ENCODE results near the gene CNBP.

CNBP gene

DNA sequence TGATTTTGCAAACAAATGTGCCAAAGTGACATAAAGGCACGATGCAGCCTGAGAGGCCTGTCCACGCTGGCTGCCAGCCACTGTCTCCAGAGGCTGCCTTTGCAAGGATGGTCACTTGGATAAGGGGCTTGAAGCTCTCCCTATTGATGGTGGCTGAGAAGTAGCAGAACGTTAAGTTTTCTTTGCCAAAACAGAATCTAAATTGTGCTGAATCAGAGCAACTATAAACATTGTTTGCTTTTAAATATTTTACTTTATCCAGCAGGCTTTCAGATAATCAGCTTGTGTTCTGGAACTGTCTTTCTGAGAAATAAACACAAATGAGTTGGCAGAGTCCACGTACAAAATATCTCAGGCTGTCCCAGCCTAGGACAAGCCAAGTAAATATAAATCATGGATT is 23.8 kb upstream of the CNBP start:
- no peak overlapping the region for H2BK120ac ChIP-seq (ENCODE audit: low read depth, low read length)
- no peak overlapping the region for H3K23ac ChIP-seq (ENCODE audit: low read depth, low read length, poor library complexity)
- H3K9ac ChIP-seq (ENCODE audit: low read depth, low read length, poor library complexity), result no peak overlapping the region
- H2BK15ac ChIP-seq (ENCODE audit: low read length), result no peak overlapping the region
- H3K4me1 ChIP-seq (ENCODE audit: control insufficient read depth in 2 of 2, insufficient read depth in 1 of 2, low read depth in 1 of 2, low read length in 2 of 2), result no peaks in the 10 kb centered on the region
- H3K4me2 ChIP-seq (ENCODE audit: insufficient read depth, low read length, poor library complexity, severe bottlenecking), result no peak overlapping the region
- no peaks in the 10 kb centered on the region for H3K27me3 ChIP-seq (ENCODE audit: control insufficient read depth in 3 of 3, insufficient read depth in 3 of 3, low read depth in 1 of 3, low read length in 3 of 3)
- no peak overlapping the region for H3K14ac ChIP-seq (ENCODE audit: low read length)
- H3K79me1 ChIP-seq (ENCODE audit: low read depth, low read length), result no peaks in the 10 kb centered on the region
- no CpG with 5 or more reads among the region's 4 CpGs for WGBS, 2 donors (ENCODE audit: extremely low coverage in 2 of 2, insufficient read length in 2 of 2, insufficient replicate concordance in 1 of 2)
- H3K9me3 ChIP-seq (replicated peaks in 1 of 2; ENCODE audit: control insufficient read depth in 2 of 2, insufficient read depth in 1 of 2, low read depth in 1 of 2, low read length in 2 of 2), result no peaks in the 10 kb centered on the region
- no peak overlapping the region for H2BK5ac ChIP-seq (ENCODE audit: low read length)
- H2BK12ac ChIP-seq (ENCODE audit: low read length), result no peak overlapping the region
- no peak for DNase-seq (ENCODE audit: low spot score)
- no peak overlapping the region for H4K91ac ChIP-seq (ENCODE audit: low read depth, low read length, poor library complexity)
- H3K36me3 ChIP-seq (replicated peaks in 1 of 2; ENCODE audit: control insufficient read depth in 2 of 2, insufficient read depth in 2 of 2, low read length in 2 of 2), result no peaks in the 10 kb centered on the region
- H3K27ac ChIP-seq (replicated peaks; ENCODE audit: low read length), result no peak overlapping the region
- H4K8ac ChIP-seq (ENCODE audit: low read depth, low read length), result no peak overlapping the region
- H3K18ac ChIP-seq (ENCODE audit: low read length), result no peak overlapping the region
- no peak overlapping the region for H2AK5ac ChIP-seq (ENCODE audit: low read depth, low read length)
- no peak overlapping the region for H3K4me3 ChIP-seq (ENCODE audit: low read length in 2 of 2)
- no peak overlapping the region for H2AFZ ChIP-seq (ENCODE audit: low read length)
- H3K4ac ChIP-seq (ENCODE audit: low read length), result no peak overlapping the region

DNA sequence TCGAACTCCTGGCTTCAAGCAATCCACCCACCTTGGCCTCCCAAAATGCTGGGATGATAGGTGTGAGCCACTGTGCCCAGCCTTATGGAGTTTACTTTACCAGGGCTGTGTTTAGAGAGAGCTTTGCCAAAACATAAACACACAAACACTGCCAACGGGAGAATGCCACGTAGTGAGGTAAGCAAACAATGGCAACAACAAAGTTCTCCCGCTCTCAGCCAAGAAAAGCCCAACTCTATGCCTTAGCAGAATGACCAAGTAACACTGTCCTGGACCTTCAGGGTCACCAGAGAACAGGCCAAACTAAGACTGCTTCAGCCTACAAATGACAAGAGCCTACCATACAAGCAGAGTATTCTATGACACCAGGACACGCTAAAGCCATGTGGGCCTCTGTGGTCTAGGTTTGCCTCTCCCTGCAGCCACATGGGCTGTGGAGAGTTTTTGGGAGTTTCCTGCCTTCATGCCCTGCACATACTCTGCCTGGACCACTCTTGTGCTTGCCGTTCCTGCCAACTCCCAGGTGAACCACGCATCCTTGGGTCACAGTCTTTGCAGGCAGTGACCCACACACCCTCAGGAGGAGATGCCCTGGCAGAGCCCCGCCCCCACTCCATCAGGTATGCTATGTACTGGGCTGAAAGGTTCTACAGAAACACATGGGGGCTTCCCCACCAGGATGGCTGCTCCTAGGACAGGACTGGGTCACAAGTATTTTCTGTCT is 21.6 kb upstream of the CNBP start:
- Histone ChIP-seq H3K36me3 (replicated peaks in 1 of 2; ENCODE audit: control insufficient read depth in 2 of 2, insufficient read depth in 2 of 2, low read length in 2 of 2) (no peaks in the 10 kb centered on the region), H3K9ac (ENCODE audit: low read depth, low read length, poor library complexity) (no peak overlapping the region), H2AK5ac (ENCODE audit: low read depth, low read length) (no peak overlapping the region), H2BK120ac (ENCODE audit: low read depth, low read length) (no peak overlapping the region), H3K9me3 (replicated peaks in 1 of 2; ENCODE audit: control insufficient read depth in 2 of 2, insufficient read depth in 1 of 2, low read depth in 1 of 2, low read length in 2 of 2) (no peaks in the 10 kb centered on the region), H3K23ac (ENCODE audit: low read depth, low read length, poor library complexity) (no peak overlapping the region), H3K14ac (ENCODE audit: low read length) (no peak overlapping the region), H2BK12ac (ENCODE audit: low read length) (no peak overlapping the region), H2BK15ac (ENCODE audit: low read length) (no peak overlapping the region), H3K18ac (ENCODE audit: low read length) (peak overlapping the region; percentile 18), H3K79me1 (ENCODE audit: low read depth, low read length) (no peaks in the 10 kb centered on the region), H3K4me1 (ENCODE audit: control insufficient read depth in 2 of 2, insufficient read depth in 1 of 2, low read depth in 1 of 2, low read length in 2 of 2) (no peaks in the 10 kb centered on the region), H2AFZ (ENCODE audit: low read length) (no peak overlapping the region), H4K91ac (ENCODE audit: low read depth, low read length, poor library complexity) (peak overlapping the region; percentile 58), H2BK5ac (ENCODE audit: low read length) (no peak overlapping the region), H3K27ac (replicated peaks; ENCODE audit: low read length) (no peak overlapping the region), H3K27me3 (ENCODE audit: control insufficient read depth in 3 of 3, insufficient read depth in 3 of 3, low read depth in 1 of 3, low read length in 3 of 3) (no peaks in the 10 kb centered on the region), H4K8ac (ENCODE audit: low read depth, low read length) (no peak overlapping the region), H3K4ac (ENCODE audit: low read length) (no peak overlapping the region), H3K4me2 (ENCODE audit: insufficient read depth, low read length, poor library complexity, severe bottlenecking) (no peak overlapping the region), H3K4me3 (ENCODE audit: low read length in 2 of 2) (no peak overlapping the region)
- WGBS, 2 donors (ENCODE audit: extremely low coverage in 2 of 2, insufficient read length in 2 of 2, insufficient replicate concordance in 1 of 2), result no CpG with 5 or more reads among the region's 8 CpGs
- no peak for DNase-seq (ENCODE audit: low spot score)

DNA sequence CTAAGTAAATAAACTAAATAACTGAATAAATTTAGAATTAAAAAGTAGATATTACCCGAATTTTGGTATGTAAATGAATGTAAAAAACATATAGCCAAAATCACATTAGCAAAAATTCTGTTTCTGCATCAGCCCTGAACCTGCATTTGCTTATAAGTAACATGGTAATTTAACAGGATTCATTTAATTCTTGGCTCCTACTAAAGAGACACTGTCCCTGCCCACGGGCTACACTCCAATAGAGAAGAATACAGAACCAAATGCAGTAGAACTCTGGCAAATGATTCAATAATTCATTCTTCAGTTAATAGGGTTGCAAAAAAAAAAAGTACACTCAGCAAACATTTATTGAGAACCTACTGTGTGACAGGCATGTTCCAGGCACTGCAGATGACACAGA is 20.8 kb upstream of the CNBP start:
- no peak overlapping the region for H3K18ac ChIP-seq (ENCODE audit: low read length)
- no peak overlapping the region for H2BK5ac ChIP-seq (ENCODE audit: low read length)
- no peaks in the 10 kb centered on the region for H3K79me1 ChIP-seq (ENCODE audit: low read depth, low read length)
- H2AK5ac ChIP-seq (ENCODE audit: low read depth, low read length), result no peak overlapping the region
- no peak overlapping the region for H2BK15ac ChIP-seq (ENCODE audit: low read length)
- H3K27ac ChIP-seq (replicated peaks; ENCODE audit: low read length), result no peak overlapping the region
- H3K27me3 ChIP-seq (ENCODE audit: control insufficient read depth in 3 of 3, insufficient read depth in 3 of 3, low read depth in 1 of 3, low read length in 3 of 3), result no peaks in the 10 kb centered on the region
- no peak for DNase-seq (ENCODE audit: low spot score)
- H2BK120ac ChIP-seq (ENCODE audit: low read depth, low read length), result no peak overlapping the region
- H3K14ac ChIP-seq (ENCODE audit: low read length), result no peak overlapping the region
- no peaks in the 10 kb centered on the region for H3K9me3 ChIP-seq (replicated peaks in 1 of 2; ENCODE audit: control insufficient read depth in 2 of 2, insufficient read depth in 1 of 2, low read depth in 1 of 2, low read length in 2 of 2)
- H3K9ac ChIP-seq (ENCODE audit: low read depth, low read length, poor library complexity), result no peak overlapping the region
- no peak overlapping the region for H4K8ac ChIP-seq (ENCODE audit: low read depth, low read length)
- peaks cover 0 to under 1% of the 10 kb centered on the region in 2 donors for H3K36me3 ChIP-seq (replicated peaks in 1 of 2; ENCODE audit: control insufficient read depth in 2 of 2, insufficient read depth in 2 of 2, low read length in 2 of 2)
- H4K91ac ChIP-seq (ENCODE audit: low read depth, low read length, poor library complexity), result no peak overlapping the region
- no peak overlapping the region for H3K4ac ChIP-seq (ENCODE audit: low read length)
- no peak overlapping the region for H2AFZ ChIP-seq (ENCODE audit: low read length)
- H3K4me2 ChIP-seq (ENCODE audit: insufficient read depth, low read length, poor library complexity, severe bottlenecking), result no peak overlapping the region
- WGBS, 2 donors (ENCODE audit: extremely low coverage in 2 of 2, insufficient read length in 2 of 2, insufficient replicate concordance in 1 of 2), result no CpG with 5 or more reads among the region's 2 CpGs
- H3K4me3 ChIP-seq (ENCODE audit: low read length in 2 of 2), result no peak overlapping the region
- no peak overlapping the region for H3K23ac ChIP-seq (ENCODE audit: low read depth, low read length, poor library complexity)
- H2BK12ac ChIP-seq (ENCODE audit: low read length), result no peak overlapping the region
- H3K4me1 ChIP-seq (ENCODE audit: control insufficient read depth in 2 of 2, insufficient read depth in 1 of 2, low read depth in 1 of 2, low read length in 2 of 2), result no peaks in the 10 kb centered on the region

DNA sequence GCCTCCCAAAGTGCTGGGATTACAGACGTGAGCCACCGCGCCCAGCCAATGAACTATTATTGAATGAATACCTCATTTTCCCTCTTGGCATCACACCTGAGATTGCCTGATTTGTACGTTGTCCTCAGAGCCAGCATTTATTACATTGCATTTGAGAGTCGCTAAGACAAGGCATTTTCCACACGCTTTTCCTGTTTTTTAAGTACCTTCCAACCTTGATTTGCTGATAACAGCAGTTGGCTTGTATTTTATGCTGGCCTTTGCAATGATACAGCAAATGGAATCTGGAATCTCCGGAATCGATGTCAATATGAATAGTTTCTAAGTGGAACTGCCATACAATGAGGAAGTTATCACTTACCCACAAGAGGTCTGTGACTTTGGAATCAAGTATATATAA is 15.7 kb upstream of the CNBP start:
- WGBS, 2 donors (ENCODE audit: extremely low coverage in 2 of 2, insufficient read length in 2 of 2, insufficient replicate concordance in 1 of 2), result no CpG with 5 or more reads among the region's 8 CpGs
- Histone ChIP-seq H3K27me3 (ENCODE audit: control insufficient read depth in 3 of 3, insufficient read depth in 3 of 3, low read depth in 1 of 3, low read length in 3 of 3) (no peaks in the 10 kb centered on the region), H3K18ac (ENCODE audit: low read length) (no peak overlapping the region), H3K79me1 (ENCODE audit: low read depth, low read length) (no peaks in the 10 kb centered on the region), H3K4me3 (ENCODE audit: low read length in 2 of 2) (no peak overlapping the region), H3K36me3 (replicated peaks in 1 of 2; ENCODE audit: control insufficient read depth in 2 of 2, insufficient read depth in 2 of 2, low read length in 2 of 2) (peaks cover 0 to 3% of the 10 kb centered on the region in 2 donors), H2BK12ac (ENCODE audit: low read length) (no peak overlapping the region), H2AK5ac (ENCODE audit: low read depth, low read length) (no peak overlapping the region), H2BK5ac (ENCODE audit: low read length) (no peak overlapping the region), H2BK120ac (ENCODE audit: low read depth, low read length) (no peak overlapping the region), H3K4me2 (ENCODE audit: insufficient read depth, low read length, poor library complexity, severe bottlenecking) (no peak overlapping the region), H2AFZ (ENCODE audit: low read length) (no peak overlapping the region), H3K27ac (replicated peaks; ENCODE audit: low read length) (no peak overlapping the region), H2BK15ac (ENCODE audit: low read length) (no peak overlapping the region), H3K4me1 (ENCODE audit: control insufficient read depth in 2 of 2, insufficient read depth in 1 of 2, low read depth in 1 of 2, low read length in 2 of 2) (no peaks in the 10 kb centered on the region), H4K8ac (ENCODE audit: low read depth, low read length) (no peak overlapping the region), H3K23ac (ENCODE audit: low read depth, low read length, poor library complexity) (no peak overlapping the region), H3K9ac (ENCODE audit: low read depth, low read length, poor library complexity) (no peak overlapping the region), H4K91ac (ENCODE audit: low read depth, low read length, poor library complexity) (no peak overlapping the region), H3K9me3 (replicated peaks in 1 of 2; ENCODE audit: control insufficient read depth in 2 of 2, insufficient read depth in 1 of 2, low read depth in 1 of 2, low read length in 2 of 2) (no peaks in the 10 kb centered on the region), H3K14ac (ENCODE audit: low read length) (no peak overlapping the region), H3K4ac (ENCODE audit: low read length) (no peak overlapping the region)
- no peak for DNase-seq (ENCODE audit: low spot score)

All from neuronal stem cell (in vitro differentiated cells).